Pons (tissue), 1 donor: ENCODE data around the gene ZNF462.
"Not testable (repeated sequence)": the region's sequence is repeated elsewhere in the genome, so short reads cannot be mapped to it uniquely, and the experiment has no call there.

ENCODE experiments used
- DNase-seq: peaks from one replicate; pipeline ENCODE4 v3.0.0-alpha.2; 2016; ENCODE audit warnings: low spot score

Gene ZNF462

DNA sequence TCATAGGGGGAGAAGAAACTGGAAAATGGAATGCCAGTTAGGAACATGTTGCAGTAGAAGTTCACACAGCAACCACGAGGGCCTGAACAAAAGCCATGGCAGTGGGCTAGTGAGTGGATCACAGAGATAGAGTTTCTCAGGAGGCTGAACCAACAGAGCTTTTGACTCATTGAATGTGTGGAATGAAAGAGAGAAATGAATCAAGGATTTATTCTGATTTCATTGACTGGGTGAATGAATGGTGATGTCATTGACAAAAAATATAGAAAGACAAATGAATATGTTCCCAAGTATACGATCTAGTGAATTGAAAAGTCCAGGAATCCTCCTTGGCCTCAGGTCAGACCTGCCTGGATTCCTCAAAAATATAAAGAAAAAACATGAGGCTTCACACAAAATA lies 99.2 kb downstream of the ZNF462 start:
- DNase-seq = no peak

DNA sequence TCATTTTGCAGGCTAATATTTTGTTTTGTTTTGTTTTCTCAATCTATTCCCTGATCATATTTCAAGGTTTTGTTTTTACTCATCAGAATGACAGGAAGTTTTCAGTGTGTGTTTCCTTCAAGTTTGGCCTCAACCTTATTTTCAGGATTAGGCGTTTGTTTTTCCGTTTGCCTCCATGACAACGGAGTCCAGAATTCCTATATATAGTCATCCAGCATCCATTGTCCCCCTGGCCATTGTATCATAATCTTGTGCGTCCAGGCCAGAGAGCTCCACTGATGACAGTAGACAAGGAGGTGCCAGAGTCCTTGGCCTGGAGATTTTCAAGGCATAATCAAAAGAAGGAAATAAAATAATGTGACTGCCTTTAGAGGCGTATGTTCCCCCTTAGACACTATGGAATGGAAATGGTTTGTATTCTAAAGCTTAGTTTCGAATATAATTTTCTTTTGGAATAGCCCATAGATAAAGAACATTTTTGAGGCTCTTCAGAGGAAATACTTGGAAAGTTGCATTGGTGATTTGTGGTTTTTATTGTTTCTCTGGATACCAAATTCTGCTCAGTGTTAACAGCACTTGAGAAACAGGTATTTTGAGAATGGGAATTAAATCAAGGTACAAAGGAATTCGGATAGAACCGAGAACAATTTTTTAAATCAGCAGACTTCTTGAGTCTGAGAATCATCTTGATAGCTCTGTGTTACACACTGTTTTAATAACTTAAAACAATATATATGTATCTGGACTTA lies 99.8 kb downstream of the ZNF462 start:
- no peak for DNase-seq

DNA sequence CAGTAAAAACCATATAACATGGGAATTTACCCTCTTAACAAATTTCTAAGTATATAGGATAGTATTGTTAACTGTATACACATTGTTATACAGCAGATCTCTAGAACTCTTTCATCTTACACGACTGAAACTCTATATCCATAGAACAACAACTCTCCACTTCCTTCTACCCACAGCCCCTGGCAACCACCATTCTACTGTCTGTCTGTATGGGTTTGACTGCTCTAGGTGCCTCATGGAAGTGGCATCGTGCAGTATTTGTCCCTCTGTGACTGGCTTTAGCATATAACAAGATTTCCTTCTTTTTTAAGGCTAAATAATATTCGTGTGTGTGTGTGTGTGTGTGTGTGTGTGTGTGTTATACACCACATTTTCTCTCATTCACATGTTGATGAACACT lies 100.7 kb downstream of the ZNF462 start:
- no peak for DNase-seq

GRCh38 chr9:106964329-106964728 lies 101.4 kb downstream of the ZNF462 start:
- DNase-seq = no peak

DNA sequence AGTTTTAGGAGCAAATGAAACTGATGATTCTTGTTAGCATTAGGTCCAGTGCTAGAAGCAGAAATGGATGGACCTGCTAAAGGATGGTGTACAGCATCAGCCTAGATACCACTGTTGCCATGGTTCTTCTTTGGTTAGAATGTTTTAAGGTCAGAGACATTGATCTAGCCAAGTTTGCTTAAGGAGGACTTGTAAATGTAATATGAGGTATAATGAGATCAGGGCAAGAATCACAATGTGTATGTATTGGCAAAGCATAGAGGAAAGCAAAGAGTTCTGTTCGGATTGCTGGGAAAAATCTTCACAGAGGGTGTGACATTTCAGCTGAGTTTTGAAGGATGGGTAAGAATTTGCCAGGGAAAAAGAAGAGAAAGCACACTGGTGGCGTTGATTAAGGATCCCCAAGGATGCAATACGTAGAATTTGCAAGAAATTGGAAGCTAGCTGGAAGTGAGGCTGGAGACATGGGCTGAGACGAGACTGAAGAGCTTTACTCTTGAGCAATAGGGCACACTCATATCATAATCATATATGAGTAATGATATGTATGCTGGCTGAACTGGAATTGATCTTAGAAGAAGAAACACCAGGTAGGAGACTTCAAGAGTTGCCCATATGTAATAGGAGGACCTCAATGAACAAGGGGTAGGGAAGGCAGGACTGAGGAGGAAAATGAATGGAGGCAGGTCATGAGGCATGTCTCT lies 102.0 kb downstream of the ZNF462 start:
- DNase-seq = no peak

DNA sequence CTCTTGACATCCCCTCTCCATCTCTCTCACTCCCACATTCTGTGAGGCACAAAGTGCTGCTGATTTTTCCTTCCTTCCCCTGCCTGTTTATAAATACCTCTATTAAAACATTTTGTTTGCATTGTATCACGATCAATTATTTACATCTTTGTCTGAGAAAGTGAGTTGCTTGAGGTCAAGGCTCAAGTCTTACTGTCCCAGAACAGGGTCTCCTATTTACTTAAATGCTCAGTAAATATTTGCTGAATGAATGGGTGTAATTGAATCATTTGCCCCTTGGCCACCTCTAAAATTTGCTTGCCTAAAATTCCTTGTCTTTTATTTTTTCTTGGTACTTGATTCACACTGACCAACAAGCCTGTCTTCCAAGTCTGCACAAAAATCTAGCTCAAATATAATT lies 103.5 kb downstream of the ZNF462 start:
- DNase-seq = no peak

DNA sequence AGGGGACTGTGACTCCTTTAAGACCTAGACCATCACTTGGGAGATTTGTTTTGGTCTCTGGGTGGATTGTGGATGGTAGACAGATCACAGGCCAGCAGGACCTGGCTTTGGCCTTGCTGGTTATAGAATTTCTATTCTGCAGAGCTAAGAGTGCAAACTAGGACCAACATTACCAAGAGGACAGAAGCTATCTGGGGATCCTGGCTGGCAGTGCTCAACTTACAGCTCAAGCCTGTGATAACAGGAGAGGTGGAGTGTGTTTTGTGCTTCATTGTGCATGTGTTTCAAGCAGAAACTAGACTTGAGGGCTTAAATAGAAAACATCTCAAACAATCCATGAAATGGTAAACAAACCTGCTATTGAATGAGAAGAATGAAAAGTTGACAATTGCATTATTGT lies 106.7 kb downstream of the ZNF462 start:
- DNase-seq = no peak

DNA sequence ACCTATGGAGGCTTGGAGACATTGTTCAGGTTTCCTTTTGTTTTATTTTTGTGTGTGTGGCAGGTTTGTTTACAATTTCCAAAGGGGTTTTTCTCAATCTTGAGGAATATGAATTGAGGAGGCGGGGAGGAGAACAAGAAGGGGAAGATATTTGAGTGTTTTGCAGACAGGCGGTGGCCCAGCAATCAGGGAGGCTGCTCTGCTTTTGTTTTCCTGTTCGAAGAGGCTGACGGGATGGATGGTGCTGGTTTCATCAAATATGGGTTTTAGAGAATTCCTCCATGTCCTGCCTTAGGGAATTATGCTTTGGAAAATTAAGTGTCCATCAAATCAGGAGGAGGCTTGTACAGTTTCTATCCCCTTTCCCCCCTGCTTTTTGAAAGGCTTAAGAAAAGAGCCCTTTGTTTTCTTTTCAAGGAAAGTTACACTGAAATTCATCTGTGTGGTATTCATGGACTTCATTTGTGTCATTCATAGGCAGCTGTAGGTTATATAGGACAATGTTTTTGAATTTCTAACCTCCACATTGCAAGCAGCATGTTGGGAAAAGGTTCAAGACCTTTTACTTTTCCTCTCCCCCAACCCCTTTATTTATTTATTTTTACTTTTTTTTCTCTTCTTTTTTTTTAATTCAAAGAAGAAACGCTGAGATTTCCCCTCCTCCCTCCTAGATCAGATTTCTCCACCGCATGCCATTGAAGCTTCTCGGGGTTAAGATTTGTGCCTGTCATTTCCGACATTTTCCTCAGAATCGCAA lies 107.4 kb downstream of the ZNF462 start:
- peak; percentile 60 for DNase-seq

DNA sequence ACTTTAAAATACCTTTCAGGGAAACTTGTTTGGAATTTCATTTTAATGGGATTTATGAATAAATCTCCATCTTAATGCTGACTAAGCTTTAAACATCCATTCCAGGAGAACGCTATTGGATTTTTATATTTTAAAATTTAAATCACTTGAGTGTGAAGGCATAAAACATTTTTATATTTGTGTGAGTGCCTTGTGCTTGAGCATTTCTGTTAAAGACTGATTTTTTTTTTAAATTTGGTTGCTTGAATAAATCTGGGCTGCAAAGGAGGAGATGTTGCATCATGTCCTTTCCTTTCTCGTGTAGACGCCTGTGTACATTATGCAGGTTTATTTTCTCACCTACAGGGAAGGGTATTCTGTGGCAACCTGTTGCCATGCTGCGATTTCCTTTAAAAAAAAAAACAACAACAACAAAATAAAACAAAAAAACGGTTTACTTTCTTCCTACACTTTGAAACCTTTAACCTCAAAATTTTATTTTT lies 108.1 kb downstream of the ZNF462 start:
- DNase-seq = no peak

DNA sequence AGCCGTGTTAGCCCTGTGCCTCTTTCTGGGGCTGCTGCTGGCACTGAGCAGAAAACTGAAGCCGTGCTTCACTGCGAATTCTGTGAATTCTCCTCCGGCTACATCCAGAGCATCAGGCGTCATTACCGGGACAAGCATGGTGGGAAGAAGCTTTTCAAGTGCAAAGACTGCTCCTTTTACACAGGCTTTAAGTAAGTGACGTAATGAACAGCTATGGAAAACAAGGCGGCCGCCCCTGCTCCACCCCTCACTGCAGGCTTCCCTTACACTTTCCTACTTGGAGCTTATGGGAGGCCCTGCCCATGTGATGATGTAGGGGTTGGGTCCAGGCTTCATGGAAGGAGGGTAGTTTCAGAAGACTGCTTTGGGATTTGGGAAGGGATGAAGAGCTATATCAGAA lies 109.1 kb downstream of the ZNF462 start:
- peak; percentile 26 for DNase-seq

GRCh38 chr9:106974341-106974740 lies 111.4 kb downstream of the ZNF462 start:
- DNase-seq = no peak

DNA sequence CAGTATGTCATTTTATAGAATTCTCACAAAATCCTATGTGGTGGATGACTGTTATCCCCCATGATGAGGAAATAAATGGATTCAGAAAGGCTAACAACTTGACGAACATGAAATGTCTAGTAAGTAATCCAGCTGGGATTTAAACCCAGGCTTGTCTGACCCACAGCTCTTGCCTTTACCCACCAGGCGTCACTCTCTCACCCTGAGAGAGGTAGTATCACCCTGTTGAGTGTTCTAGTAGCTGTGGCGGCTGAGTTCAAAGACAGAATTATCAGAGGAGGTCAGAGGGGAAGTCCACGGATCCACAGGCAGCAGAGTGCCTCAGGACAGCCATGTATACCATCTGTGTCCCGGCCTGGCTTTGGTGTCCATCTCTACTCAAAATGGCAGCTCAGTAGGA lies 113.8 kb downstream of the ZNF462 start:
- DNase-seq = no peak

DNA sequence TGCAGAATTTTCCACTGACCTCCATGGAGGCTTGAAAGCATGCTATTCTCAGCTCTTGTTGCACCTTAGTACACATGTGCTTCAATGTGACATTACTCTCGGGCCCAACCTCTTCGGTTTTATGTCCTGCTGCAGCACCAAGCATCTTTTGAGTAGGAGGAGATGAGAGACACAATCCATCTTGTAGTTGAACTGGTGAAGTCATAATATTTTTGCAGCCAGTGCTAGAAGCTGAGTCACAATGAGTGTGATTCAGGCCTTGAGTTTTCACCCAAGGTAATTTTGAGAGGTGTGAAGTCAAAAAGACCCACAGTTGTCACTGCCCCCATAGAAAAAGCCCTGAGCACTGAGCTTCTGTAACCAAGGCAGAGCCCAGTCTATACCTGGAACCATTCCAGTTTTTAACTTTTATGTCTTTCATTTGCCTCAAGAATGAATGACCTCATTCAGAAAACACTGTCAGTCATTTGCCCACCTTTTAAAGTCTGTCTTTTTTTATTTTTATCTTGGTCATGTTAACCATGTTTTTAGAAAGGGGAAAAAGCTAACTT lies 117.7 kb downstream of the ZNF462 start:
- no peak for DNase-seq

DNA sequence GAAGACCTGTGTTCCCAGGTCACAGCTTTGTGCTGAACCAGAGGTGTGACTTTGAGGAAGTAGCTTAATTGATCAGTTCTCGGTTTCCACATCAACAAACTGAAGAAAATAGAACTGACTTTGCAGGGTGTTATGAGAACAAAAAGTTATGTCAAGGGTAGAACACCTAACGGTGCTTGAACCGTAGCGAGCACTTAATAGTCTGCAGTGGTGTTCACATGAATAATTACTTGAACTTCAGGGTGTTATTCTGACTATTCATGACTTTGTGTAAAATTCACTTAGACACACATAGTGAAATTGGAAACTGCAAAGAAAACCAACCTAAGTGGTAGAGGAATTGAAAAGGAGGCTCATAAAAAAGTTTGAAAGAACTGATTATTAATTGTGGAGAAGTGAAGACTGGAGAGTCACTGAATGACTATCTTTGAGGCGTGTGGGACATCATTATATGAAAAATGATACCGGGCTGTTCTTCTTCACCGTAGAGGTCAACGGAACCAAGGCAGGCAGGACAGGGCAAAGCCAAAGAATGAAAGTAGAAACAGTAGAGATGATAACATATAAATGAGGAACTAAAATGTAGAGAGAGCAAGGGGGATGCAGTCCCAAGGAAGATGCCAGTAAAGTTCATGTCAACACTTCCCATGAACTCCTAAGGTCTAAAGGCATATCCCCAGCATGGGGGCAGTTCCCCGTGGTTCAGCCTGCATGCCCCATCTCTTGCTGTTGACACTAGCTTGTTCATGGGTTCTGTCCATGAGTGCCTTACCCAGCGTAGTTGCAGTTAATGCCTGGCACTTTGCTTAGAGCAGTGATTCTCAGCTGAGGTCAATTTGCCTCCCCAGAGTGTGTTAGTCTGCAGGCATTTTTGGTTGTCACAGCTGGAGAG lies 118.7 kb downstream of the ZNF462 start:
- DNase-seq = no peak

- no peak for DNase-seq
Observed at GRCh38 chr9:106982636-106983035, 119.7 kb downstream of the ZNF462 start.

GRCh38 chr9:106983346-106983745 lies 120.4 kb downstream of the ZNF462 start:
- DNase-seq = no peak

DNA sequence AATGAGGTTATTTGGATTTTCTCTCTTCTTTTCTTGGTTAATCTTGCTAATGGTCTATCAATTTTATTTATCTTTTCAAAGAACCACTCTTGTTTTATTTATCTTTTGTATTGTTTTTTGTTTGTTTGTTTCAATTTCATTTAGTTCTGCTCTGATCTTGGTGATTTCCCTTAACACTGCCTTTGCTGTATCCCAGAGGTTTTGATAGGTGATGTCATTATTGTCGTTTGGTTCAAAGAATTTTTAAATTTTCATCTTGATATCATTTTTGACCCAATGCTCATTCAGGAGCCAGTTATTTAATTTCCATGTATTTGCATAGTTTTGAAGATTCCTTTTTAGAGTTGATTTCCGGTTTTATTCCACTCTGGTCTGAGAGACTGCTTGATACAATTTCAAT lies 126.9 kb downstream of the ZNF462 start:
- not testable (repeated sequence) for DNase-seq

- no peak for DNase-seq
Observed at GRCh38 chr9:106992186-106992585, 129.2 kb downstream of the ZNF462 start.

- no peak for DNase-seq
Observed at GRCh38 chr9:106993603-106994002, 130.6 kb downstream of the ZNF462 start.

DNA sequence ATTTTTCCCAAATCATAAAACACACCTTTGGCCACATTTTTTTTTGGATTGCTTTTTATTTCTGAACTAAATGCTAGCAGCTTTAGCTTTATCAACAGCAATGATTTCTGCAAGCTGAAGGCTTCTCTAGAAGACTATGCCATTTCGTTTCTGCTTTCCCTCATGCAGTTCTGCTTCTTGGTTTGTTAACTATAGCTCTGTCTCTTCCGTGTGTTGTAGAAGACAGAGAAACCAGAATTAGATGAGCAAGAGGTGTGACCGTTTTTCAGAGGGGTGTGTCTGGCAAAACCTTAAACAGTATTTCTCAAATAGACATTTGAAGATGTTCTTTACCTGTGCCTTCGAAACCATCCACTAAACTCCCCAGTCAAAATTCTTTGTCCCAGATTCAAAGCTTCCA lies 131.5 kb downstream of the ZNF462 start:
- no peak for DNase-seq

DNA sequence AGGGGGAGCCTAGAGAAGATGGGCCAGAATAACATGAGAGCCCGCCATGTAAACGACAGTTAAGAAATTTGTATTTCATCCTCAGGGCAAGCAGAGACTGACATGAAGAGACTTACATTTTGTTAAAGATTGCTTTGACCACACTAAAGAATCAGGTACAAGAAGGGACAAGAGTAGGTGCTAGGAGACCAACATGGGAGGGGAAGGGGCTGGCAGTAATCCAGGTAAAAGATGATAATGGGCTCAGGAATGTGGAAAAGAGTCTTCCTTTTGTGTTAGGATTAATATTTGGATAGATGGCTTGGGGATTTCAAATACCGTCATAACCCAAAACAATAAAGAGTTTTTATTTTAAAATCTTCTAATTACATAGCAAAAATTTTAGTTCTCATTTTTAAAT lies 137.3 kb downstream of the ZNF462 start:
- DNase-seq = no peak

DNA sequence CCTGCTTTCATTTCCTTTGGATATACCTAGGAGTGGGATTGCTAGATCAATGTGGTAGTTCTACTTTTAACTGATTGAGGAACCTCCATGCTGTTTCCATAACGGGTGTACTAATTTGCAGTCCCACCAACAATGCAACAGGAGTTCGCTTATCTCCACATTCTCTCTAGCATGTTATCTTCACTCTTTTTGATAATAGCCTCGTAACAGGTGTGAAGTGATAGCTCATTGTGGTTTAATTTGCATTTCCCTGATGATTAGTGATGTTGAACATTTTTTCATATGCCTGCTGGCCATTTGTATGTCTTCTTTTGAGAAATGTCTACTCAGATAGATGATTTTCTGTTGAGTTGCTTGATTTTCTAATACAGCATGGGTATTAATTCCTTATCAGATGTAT lies 142.2 kb downstream of the ZNF462 start:
- DNase-seq = no peak
